ENCODE measurements around the gene NFATC4.
A peak's percentile ranks its signal among the peaks of the same experiment; 100 is the strongest.
"Not testable (repeated sequence)": the region's sequence is repeated elsewhere in the genome, so short reads cannot be mapped to it uniquely, and the experiment has no call there.

The NFATC4 gene

DNA sequence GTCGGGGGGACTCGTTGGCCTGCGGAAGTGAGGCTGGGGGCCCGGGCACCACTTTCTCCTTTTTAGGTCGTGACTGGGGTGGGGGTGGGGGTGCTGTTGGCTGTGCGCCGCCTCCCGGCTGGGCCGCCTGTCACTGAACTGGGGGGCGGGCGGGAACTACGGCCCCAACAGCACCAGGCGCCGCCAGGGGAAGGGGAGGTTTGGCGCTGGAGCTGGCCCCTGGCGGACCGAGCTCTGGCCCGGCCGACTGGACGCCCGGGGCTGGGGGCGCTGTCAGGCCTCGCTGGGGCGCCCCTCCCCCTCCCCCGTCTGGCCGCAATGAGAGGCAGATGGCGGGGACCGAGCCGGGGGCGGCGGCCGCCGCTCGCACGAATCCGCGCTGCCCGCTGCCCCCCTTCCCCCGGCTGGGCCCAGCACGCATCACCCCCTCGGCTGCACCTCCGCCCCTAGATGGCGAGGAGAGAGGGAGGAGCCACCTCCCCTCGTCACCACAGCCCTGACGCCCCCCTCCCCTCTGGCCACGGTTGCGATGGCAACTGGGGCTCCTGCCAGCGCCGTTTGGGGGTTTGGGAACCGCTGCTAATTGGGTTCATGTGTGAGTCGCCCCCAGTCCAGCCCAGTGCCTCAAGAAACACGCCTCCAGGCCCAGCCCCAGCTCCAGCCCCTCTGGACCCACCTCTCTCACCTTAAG, 723 bp downstream of the NFATC4 start:
- DNase-seq: no peak

DNA sequence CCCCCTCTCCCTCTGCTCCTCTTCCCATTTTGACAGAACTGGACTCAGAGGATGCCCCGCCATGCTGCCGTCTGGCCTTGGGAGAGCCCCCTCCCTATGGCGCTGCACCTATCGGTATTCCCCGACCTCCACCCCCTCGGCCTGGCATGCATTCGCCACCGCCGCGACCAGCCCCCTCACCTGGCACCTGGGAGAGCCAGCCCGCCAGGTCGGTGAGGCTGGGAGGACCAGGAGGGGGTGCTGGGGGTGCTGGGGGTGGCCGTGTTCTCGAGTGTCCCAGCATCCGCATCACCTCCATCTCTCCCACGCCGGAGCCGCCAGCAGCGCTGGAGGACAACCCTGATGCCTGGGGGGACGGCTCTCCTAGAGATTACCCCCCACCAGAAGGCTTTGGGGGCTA, 1.5 kb downstream of the NFATC4 start:
- DNase-seq: no peak

DNA sequence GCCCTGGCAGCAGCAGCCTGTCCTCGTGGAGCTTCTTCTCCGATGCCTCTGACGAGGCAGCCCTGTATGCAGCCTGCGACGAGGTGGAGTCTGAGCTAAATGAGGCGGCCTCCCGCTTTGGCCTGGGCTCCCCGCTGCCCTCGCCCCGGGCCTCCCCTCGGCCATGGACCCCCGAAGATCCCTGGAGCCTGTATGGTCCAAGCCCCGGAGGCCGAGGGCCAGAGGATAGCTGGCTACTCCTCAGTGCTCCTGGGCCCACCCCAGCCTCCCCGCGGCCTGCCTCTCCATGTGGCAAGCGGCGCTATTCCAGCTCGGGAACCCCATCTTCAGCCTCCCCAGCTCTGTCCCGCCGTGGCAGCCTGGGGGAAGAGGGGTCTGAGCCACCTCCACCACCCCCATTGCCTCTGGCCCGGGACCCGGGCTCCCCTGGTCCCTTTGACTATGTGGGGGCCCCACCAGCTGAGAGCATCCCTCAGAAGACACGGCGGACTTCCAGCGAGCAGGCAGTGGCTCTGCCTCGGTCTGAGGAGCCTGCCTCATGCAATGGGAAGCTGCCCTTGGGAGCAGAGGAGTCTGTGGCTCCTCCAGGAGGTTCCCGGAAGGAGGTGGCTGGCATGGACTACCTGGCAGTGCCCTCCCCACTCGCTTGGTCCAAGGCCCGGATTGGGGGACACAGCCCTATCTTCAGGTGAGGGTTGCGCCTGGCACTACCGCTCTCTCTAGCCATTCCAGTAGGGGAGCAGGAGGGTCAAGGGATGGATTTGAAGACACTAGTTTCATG, 2.1 kb downstream of the NFATC4 start:
- DNase-seq: no peak

DNA sequence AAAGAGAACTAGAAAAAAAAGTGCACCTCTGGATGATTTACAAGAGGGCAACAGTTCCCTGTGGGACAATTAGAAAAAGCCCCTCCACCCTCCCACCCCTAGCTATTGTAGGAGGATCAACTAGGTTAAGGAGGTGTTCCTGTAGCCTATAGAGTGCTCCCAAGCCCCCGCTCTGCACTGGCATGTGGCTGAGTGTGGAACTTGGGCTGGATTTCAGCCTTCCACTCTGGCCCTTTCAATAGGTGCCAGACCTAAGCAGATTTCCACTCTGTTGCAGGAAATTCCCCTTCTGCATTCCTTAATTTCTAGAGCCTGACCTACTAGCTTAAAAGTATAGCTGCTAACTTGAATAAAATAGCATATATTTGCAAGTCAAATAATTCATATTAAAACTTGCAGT, 2.8 kb downstream of the NFATC4 start:
- no peak for DNase-seq

DNA sequence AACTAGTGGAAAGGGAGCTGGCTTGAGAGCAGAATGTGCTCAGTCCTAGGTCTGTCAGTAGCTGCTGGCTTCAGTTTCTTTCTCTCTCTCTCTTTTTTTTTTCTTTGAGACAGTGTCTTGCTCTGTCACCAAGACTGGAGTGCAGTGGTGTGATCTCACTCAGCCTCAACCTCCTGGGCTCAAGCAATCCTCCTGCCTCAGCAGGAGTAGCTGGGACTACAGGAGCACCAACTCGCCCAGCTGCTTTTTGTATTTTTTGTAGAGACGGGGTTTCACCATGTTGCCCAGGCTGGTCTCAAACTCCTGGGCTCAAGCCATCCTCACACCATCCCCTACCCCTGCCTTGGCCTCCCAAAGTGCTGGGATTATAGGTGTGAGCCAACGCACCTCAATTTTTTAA, 3.6 kb downstream of the NFATC4 start:
- not testable (repeated sequence) for DNase-seq

DNA sequence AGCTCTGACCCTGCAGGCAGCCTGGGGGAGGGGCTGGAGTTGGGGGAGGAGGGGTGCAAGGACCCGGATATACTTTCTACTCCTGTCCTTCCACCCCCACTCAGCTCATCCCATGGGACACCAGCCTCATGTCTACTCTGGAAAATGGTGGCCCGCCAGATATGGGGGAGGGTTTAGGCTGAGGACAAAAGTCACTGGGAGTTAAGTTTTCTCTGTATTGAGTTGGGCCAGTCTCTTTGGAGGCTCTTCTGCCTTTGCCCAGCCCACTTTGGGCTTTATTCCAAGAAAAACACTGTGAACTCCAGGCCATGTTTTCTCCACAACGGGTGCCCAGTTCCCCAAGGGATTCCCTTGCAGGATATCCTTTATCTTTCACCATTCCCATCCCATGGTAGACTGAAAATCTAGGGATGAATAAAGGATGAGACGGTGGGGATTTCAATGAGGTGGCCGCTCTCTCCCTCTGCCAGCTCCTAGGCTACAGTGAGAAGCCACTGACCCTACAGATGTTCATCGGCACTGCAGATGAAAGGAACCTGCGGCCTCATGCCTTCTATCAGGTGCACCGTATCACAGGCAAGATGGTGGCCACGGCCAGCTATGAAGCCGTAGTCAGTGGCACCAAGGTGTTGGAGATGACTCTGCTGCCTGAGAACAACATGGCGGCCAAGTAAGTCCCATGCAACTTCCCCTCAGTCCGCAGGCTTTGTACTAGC, 4.9 kb downstream of the NFATC4 start:
- DNase-seq: peak; percentile 31

DNA sequence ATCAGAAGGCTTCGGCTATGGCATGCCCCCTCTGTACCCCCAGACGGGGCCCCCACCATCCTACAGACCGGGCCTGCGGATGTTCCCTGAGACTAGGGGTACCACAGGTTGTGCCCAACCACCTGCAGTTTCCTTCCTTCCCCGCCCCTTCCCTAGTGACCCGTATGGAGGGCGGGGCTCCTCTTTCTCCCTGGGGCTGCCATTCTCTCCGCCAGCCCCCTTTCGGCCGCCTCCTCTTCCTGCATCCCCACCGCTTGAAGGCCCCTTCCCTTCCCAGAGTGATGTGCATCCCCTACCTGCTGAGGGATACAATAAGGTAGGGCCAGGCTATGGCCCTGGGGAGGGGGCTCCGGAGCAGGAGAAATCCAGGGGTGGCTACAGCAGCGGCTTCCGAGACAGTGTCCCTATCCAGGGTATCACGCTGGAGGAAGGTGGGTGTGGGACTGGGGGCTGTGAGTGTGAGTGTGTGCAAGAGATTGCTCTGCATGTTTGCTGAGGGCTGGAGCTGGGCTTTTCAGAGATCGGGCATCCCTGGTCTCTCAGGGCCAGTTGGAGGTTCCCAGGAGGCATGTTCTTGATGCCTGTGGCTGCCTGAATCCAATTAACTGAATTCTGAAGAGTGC, 8.6 kb downstream of the NFATC4 start:
- no peak for DNase-seq

DNA sequence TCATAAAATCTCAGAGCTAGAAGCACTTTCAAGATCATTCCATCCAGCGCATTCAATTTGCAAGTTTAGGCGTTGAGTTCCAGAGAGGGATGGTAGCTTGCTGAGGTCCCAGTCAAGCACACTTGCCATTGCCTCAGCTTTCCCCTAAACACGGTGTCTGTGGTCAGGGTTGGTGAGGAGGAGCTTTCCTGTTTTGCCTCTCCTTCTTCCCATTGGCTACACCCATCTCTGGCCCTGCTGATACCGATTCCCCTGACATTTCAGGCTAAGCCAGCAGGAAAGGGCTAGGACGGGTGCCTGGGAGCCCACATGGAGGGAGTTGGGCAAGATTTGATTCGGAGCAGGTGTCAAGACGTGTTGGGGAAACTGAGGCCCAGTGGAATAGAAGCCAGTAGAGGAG, 9.1 kb downstream of the NFATC4 start:
- DNase-seq: no peak

DNA sequence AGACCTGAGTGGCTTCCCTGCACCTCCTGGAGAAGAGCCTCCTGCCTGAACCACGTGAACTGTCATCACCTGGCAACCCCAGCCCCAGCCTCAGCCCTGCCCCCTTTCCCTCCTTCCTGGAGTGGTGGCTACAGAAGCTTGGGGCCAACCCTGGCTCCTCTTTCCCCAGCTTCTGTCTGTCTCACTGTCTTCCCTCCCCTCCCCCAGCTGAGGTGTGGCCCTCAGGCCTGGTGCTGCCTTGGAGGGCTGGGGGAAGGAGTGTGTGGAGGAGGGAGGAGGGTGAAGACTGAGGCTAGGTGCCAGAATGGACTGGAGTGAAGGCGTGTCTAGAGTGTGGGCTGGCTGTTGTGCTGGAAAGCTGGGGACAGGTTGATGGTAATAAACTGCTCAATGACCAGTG, 9.7 kb downstream of the NFATC4 start:
- peak; percentile 94 for DNase-seq

DNA sequence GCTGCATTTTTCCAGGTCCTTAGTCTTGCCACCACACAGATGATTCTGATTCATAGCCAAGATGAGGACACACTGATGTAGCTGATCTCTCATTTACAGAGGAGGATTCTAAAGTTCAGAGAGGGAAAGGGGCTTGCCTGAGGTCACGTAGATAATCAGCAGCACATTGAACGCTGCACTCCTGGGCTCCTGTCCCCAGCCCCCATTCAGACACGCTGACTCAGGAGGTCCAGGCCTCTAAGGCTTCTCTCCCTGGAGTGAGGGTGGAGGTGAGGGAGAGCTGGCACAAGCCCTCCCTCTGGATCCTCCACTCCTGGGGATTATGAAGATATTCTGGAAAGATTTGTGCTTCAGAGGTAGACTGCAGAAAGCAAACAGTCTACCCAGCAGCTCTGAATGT, 10.3 kb downstream of the NFATC4 start:
- no peak for DNase-seq

DNA sequence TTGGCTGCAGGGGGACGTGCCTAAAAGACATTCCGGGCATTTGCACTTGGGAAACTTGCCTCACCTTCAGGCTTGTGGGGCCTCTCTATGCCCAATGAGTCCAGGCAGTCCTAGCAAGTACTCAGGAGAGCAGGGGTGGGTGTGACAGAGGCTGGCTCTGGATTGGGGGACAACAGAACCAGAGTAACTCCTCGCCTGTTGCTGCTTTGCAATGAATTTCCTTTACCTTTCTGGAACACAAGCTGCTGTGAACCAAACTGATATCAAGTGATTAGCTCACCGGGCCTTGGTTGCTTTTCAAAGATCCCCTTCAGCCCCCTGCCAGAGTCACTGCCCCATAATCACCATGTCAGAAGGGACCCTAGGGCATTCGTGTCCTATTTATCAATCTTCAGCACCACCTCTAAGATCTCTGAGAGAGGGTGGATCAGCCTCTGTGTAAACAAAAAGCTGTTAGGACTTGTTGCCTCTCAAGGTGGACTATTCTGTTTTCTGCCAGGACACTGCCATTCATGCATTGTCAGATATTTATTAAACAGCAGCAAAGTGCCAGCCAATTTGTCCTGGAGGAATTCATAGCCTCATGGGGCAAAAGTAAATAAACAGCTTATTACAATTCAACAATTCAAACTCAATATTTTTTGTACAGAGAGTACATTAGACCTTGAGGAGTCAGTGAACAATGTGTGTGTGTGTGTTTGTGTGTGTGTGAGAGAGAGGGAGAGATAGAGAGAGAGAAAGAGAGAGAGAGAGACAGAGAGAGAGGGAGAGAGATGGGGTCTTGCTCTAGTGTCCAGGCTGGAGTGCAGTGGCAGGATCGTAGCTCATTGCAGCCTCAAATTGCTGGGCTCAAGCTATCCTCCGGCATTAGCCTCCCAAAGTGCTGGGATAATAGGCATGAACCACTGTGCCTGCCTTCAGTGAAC, 11.3 kb downstream of the NFATC4 start:
- no peak for DNase-seq

DNA sequence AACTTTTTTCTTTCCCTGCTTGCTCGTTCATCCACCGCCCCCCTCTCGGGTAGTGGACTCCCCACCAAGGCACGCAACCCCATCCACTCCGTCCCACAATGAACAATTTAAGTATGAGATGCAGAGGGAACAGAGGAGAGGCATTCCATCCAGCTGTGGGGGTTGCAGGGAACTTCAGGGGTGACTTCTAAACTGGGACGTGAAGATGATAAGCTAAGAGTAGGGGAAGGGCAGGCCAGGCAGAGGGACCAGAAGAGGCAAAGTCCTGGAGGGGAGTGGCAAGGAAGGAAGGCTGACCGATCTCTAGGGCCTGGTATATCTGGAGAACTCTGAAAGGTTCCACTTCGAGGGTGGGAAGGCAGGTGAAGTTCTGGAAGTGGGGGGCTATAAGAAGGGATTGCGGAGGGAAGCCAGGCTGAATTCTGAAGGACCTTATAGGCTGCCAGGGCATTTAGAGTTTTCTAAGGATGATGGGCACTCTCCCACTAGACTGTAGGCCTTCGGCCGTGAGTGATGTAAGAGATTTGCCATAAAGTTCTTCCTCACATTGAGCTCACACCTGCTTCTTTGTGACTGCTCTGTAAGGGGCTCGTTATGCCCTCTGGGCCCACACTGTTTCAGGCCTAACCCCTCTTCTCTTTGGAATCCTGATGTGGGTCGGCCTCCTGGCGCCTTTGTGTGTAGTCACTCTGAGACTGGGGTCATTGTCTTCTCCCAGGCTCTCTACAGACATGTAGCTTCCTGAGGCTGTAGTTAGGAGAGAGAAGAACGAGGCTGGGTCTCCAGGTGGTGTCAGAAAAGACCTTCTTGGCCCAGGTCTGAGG, 12.1 kb downstream of the NFATC4 start:
- no peak for DNase-seq

DNA sequence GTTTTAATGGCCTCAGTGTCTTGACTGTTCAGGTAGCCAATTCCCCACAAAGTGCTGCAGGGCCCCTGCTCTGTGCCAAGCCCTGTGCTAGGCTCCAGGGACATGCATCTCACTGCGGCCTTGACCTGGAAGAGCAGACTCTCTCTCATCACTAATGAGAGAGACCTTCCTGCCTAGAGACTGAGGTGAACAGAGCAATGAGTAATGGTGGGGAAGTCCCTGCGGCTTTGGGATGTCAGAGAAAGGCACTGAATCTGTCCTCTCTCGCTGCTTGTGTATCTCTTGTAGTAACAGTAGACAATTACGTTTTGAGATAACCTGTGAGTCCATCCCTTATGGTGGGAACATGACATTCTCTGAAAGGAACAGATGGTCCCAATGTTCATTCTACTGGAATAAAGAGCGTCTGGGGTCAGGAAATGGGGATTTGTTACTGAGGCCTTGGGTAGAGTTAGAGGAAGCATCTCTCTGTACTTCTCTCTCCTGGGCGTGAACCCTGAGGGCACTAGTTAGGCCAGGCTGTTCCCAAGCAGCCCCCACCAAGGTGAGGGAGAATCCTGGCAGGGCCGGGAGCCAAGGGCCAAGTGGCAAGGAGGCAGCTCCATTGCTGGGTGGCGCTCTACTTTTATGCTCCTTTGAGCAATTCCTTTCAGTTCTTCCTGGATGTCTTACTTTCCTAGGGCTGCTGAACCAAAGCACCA, 13.5 kb downstream of the NFATC4 start:
- DNase-seq: no peak

DNA sequence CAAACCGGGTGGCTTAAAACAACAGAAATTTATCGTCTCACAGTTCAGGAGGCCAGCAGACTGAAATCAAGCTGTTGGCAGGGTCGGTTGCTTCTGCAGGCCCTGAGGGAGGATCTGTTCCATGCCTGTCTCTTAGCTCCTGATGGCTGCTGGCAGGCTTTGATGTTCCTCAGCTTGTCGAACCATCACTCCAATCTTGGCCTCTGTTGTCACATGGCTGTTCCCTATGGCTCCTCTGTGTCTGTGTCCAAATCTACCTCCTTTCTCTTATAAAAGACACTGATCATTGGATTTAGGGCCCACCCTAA, 14.0 kb downstream of the NFATC4 start:
- DNase-seq: no peak

DNA sequence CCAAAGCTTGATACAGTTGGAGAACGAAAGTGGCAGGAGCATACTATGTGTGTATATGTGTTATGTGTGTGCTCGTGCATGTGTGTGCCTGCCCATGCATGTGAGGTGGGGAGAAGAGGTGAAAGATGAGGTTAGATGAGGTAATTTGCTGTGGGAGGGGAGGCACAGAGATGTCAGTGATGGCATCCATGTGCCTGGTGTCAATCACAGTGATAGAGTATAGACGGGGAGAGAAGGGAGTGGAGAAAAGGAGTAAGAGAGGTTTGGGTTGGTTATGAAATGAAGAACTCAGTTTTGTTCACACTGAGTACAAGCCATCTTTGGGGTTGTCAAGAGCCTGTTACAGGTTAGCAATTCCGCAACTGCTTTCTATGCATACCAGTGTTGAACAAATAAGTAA, 16.2 kb downstream of the NFATC4 start:
- DNase-seq: no peak

DNA sequence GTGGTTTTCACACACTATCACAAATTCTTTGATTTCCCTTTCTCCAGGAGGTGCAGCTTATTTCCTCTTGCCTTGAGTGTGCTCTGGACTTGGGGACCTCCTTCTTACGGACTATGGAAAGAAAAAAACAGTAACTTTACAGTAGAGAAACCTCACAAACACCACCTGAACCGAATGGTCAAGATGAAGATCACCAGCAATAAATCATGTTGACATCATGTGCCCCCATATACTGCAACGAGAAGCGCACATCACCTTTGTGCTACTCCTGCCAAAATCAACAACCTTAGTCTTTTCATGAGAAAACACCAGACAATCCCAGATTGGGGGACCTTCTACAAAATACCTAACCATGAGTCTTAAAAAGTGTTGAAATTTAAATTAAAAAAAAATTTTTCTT, 17.5 kb downstream of the NFATC4 start:
- DNase-seq: no peak

DNA sequence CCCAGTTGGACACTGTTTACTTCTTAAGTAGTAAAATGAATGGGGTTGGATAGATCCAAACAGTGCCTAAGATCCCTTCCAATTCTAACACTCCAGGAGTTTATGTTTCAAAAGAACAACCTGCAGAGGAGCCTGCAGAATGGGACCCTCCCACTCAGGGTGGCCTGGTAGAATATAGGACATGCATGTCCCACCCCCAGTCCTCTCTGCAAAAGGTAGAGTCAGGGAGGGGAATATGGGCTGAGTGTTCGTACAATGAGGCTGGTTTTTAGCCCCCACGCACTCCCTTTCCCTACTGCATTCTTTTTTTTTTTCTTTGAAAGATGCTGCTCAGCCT, 19.0 kb downstream of the NFATC4 start:
- no peak for DNase-seq

DNA sequence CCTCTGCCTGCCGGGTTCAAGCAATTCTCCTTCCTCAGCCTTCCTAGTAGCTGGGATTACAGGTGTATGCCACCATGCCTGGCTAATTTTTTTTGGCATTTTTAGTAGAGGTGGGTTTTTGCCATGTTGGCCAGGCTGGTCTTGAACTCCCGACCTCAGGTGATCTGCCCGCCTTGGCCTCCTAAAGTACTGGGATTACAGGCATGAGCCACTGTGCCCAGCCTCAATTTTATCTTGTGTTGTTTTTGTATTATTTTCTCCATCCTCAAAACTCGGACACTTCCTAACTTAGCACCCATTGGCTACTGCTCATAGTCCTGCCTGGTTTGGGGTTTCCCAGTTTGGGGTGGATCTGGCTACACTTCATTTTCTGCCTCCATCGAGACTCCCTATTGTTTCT, 19.6 kb downstream of the NFATC4 start:
- not testable (repeated sequence) for DNase-seq

DNA sequence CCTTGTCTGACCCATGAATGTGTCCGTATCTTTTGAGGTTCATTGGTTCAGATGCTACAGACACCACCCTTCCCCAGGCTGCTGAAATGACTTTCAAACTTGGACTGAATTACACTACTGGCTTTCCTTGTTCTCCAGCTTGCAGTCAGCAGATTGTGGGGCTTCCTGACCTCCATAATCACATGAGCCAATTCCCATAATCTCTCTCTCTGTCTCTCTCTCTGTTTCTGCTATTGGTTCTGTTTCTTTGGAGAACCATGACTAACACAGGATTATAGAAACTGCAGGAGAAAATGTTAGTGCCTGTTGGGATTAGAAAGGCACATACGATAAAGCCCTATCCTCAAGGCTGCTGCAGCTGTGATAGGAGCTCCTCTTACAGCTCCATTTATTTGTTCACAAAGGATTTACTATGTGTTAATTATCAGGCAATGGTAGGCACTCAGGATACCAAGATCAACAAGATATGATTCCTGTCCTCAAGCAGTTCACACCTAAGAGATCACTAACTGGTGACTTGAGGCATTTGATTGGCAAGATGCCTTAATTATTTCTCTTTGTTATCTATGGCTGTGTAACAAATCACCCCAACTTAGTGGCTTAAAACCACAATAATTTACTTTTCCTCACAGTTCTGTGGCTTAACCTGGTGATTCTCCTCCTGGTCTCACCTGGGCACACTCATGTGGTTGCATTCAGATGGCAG, 20.6 kb downstream of the NFATC4 start:
- DNase-seq: no peak

DNA sequence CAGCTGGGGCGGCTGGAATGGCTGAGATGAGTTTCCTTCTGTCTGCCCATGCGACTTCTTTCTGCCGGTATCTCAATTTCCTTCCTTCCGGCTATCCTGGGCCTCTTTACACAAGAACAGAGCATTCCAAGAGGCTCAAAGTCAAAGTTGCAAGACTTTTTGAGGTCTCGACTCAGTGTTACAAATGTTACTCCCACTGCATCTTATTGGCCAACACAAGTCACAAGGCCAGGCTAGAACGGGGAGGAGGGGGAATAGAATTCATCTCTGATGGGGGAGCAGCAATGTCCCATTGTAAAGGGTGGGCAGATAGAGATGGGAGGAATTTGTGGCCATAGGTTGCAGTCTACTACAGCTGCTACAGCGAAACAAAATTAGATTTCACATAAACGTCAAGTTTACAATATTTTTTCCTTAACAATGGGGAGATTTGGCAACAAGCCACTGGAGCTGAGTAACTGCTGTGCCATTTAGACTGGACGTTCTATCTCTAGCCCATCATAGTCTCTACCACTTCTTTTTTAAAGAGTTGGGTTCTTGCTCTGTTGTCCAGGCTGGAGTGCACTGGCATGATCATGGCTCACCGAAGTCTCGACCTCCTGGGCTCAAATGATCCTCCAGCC, 21.4 kb downstream of the NFATC4 start:
- no peak for DNase-seq

Data from NCI-H2029 treated with DMSO at 0.1 percent for 48 hours (cell line).